OCI-LY1 (cell line): ENCODE data around the gene DOCK3.

Experiments used
- EZH2 ChIP-seq: fragments of 200-600 bp; sonication (generic), shearing (Covaris generic); IDR thresholded peaks from 2 replicates; pipeline ENCODE4 v1.8.0; 2017; ENCODE audit warnings: borderline replicate concordance, mixed run types, mild to moderate bottlenecking, antibody characterized with exemption, low read length, moderate library complexity, mixed read lengths
- TF ChIP-seq, protein P1 (sequence below): fragments of 200-600 bp; sonication (generic), shearing (Covaris generic); IDR thresholded peaks from 2 replicates; pipeline ENCODE4 v1.5.1; 2017; ENCODE audit warnings: mild to moderate bottlenecking, antibody characterized with exemption, low read length, moderate library complexity, mixed read lengths

DNA sequence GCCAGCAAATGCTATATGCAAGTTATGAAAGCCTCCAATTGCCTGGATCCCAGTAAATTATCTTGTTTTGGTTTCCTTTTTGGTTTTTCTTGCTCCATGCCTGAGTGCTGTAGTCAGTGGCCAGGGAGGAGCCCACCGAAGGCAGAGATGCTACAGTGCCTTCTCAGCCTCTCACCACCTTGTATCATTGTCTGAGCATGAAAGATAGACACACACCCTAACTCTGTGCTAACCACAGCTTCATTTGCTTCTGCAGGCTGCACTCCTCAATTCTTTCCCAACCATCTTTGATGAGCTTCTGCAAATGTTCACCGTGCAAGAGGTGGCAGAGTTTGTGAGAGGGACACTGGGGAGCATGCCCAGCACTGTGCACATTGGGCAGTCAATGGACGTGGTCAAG lies 595.8 kb downstream of the DOCK3 start:
- TF ChIP-seq, protein P1, sequence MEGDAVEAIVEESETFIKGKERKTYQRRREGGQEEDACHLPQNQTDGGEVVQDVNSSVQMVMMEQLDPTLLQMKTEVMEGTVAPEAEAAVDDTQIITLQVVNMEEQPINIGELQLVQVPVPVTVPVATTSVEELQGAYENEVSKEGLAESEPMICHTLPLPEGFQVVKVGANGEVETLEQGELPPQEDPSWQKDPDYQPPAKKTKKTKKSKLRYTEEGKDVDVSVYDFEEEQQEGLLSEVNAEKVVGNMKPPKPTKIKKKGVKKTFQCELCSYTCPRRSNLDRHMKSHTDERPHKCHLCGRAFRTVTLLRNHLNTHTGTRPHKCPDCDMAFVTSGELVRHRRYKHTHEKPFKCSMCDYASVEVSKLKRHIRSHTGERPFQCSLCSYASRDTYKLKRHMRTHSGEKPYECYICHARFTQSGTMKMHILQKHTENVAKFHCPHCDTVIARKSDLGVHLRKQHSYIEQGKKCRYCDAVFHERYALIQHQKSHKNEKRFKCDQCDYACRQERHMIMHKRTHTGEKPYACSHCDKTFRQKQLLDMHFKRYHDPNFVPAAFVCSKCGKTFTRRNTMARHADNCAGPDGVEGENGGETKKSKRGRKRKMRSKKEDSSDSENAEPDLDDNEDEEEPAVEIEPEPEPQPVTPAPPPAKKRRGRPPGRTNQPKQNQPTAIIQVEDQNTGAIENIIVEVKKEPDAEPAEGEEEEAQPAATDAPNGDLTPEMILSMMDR, result no peak
- TF ChIP-seq EZH2, result no peak
